Peyer's patch (tissue), 4 donors: ENCODE data around the gene EGLN2. TPM values are rescaled to one million over a fixed set of nuclear protein-coding genes. Genes with fewer than 3 reads are reported as not detected.
"Not testable (repeated sequence)": the region's sequence is repeated elsewhere in the genome, so short reads cannot be mapped to it uniquely, and the experiment has no call there.

ENCODE experiments used
- DNase-seq, 3 donors: peaks; one replicate each; pipeline ENCODE4 v3.0.0-alpha.2; 2017 to 2019
- H3K27ac ChIP-seq, 4 donors: fragments of 200-600 bp; sonication (generic); one replicate each; pipeline ENCODE4 v1.5.1; 2016 to 2019
- H3K27me3 ChIP-seq, 2 donors: fragments of 200-600 bp; sonication (generic); one replicate each; pipeline ENCODE4 v1.5.1; 2019
- H3K36me3 ChIP-seq, 3 donors: fragments of 200-600 bp; sonication (generic); one replicate each; pipeline ENCODE4 v1.5.1; 2016 to 2019
- H3K4me1 ChIP-seq, 4 donors: fragments of 200-600 bp; sonication (generic); one replicate each; pipeline ENCODE4 v1.5.1; 2016 to 2019
- H3K4me3 ChIP-seq, 4 donors: fragments of 200-600 bp; sonication (generic); 1 replicate in 3 of 4; 2 replicates in 1 of 4; pipeline ENCODE4 v1.5.1; 2016 to 2019; ENCODE audit warnings: mild to moderate bottlenecking in 1 of 4
- H3K9me3 ChIP-seq, 4 donors: fragments of 200-600 bp; sonication (generic); one replicate each; pipeline ENCODE4 v1.5.1; 2016 to 2019; ENCODE audit warnings: mild to moderate bottlenecking in 1 of 4
- CTCF ChIP-seq, 6 experiments: fragments of 450-650 bp in 4 of 6; fragments of 200-600 bp in 2 of 6; sonication (generic) in 1 of 6; IDR thresholded peaks; one replicate each; pipeline ENCODE4 v1.5.1; 2017 to 2019; ENCODE audit warnings: antibody characterized with exemption in 6 of 6, mild to moderate bottlenecking in 3 of 6, moderate library complexity in 1 of 6
- POLR2A ChIP-seq, 2 donors: fragments of 450-650 bp; IDR thresholded peaks; one replicate each; pipeline ENCODE4 v1.5.1; 2017; ENCODE audit warnings: antibody characterized with exemption in 2 of 2, mild to moderate bottlenecking in 2 of 2, moderate library complexity in 2 of 2
- total RNA-seq, 4 donors: library from RNA; depleted of rRNA; stranded (reverse); fragments of >200 nt; gene quantifications; one replicate each; pipeline ENCODE4 v1.1.0, GENCODE V29; 2016

The EGLN2 gene
- total RNA-seq, 4 donors from 2014 or later, result 75.8 to 96.6 (median 88.1) TPM

DNA sequence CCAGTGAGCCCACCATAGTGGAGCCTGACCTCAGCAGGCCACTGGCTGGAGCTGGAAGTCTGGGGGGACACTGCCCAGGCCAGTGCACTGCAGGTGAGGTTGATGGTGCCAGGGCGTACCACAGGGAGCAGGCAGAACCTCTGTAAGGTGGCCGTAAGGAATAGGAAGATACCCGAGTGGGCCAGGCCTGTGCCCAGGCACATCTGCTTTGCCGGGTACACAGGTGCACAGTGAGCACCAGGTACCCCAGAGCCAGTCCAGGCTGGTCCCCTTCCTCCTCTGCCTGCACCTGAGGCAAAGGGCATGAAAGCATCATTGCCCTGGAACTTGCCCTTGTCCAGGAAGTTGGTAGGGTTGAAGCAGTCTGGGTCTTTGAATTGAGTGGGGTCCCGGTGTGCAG is 9.5 kb downstream of the EGLN2 start:
- H3K27ac ChIP-seq, result peak overlapping the region in 1 of 4 donors; percentile 9
- no peak for TF ChIP-seq CTCF (IDR thresholded peaks at IDR 0.05)
- H3K36me3 ChIP-seq, result peaks cover 0 to 22% (median 0%) of the 10 kb centered on the region in 3 donors
- peaks cover 9 to 77% (median 38%) of the 10 kb centered on the region in 4 donors for H3K4me1 ChIP-seq
- no peaks in the 10 kb centered on the region for H3K9me3 ChIP-seq
- no peak for DNase-seq
- H3K4me3 ChIP-seq, result no peak overlapping the region
- no peaks in the 10 kb centered on the region for H3K27me3 ChIP-seq

- no peak for DNase-seq
- peak overlapping the region in 1 of 4 donors; percentile 62 for H3K4me3 ChIP-seq
Observed at GRCh38 chr19:40809358-40810086, 10.5 kb downstream of the EGLN2 start.

DNA sequence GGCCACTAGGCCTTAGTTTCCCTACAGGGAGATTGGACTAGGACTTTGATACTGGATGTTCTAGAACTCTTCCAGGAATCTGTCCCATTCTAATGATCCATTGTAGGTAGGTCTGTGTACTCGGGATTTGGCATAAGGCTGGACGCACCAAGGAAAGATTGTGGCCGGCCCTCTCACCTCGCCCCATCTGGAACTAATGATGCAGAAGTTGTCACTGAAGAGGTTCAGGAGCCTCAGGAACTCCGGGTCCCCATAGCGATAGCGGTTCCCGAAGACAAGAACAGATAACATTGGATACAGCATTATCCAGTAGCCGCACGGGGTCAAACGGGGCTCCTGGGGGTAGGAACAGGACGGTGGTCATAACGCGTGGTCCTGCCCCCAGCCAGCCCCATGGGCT is 11.2 kb downstream of the EGLN2 start:
- TF ChIP-seq POLR2A (IDR thresholded peaks at IDR 0.05), result no peak
- TF ChIP-seq CTCF (IDR thresholded peaks at IDR 0.05), result no peak
- DNase-seq, result no peak
- H3K4me3 ChIP-seq, result peak overlapping the region in 3 of 4 donors; percentile 32 to 62 (median 53)
- H3K9me3 ChIP-seq, result no peaks in the 10 kb centered on the region
- H3K27me3 ChIP-seq, result no peaks in the 10 kb centered on the region
- peaks cover 0 to 22% (median 0%) of the 10 kb centered on the region in 3 donors for H3K36me3 ChIP-seq
- peak overlapping the region; percentile 34 to 80 (median 74) for H3K27ac ChIP-seq
- peaks cover 3 to 60% (median 22%) of the 10 kb centered on the region in 4 donors for H3K4me1 ChIP-seq

More at GRCh38 chr19:40809358-40810086, 10.5 kb downstream of the EGLN2 start:
- no peaks in the 10 kb centered on the region for H3K9me3 ChIP-seq
- peaks cover 8 to 67% (median 28%) of the 10 kb centered on the region in 4 donors for H3K4me1 ChIP-seq
- TF ChIP-seq CTCF (IDR thresholded peaks at IDR 0.05) (no peak), POLR2A (IDR thresholded peaks at IDR 0.05) (no peak)
- H3K27me3 ChIP-seq, result no peaks in the 10 kb centered on the region
- H3K27ac ChIP-seq, result peak overlapping the region in 3 of 4 donors; percentile 38 to 80 (median 79)
- H3K36me3 ChIP-seq, result peaks cover 0 to 22% (median 0%) of the 10 kb centered on the region in 3 donors

DNA sequence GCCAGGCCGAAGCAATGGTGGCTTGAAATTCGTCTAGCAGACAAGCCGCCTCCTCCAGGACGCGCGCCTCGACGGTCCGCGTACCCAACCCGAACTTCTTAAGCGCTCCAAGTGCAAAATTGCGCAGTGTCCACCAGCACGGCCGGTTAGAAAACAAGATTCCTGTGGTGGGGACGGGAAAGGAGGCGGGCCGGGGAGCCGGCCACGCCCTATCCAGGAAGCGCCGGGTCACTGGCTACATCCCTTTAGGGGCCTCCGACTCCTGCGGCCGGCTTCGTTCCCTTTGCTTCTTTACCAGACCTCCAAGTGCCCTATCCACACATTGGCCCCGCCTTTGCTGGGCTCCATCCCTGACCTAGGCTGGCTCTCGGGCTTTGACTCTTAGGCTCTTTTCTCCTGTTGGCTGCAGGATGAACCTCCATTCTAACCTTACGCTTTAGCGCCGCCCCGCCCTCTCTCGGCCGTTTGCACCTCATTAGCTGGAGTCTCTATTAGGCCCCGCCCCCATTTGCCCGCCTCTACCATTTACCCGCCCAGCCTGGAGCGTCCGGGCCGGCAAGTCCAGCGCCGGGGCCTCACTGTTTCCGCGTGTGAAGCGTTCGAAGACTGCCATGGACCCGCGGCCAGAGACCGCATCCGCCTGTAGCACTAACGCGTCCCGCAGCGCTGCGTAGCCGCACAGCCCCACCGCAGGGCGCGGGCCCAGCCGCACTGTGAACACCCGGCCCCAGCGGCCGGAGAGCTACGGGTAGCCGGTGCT is 11.8 kb downstream of the EGLN2 start:
- H3K36me3 ChIP-seq, result peaks cover 0 to 22% (median 0%) of the 10 kb centered on the region in 3 donors
- DNase-seq, result peak; percentile 55 to 92 (median 87)
- TF ChIP-seq CTCF (IDR thresholded peaks at IDR 0.05), result peak in 3 of 6 experiments; percentile 20 to 44 (median 35)
- H3K27me3 ChIP-seq, H3K9me3 ChIP-seq: not testable (repeated sequence)
- peaks cover 0 to 54% (median 16%) of the 10 kb centered on the region in 4 donors for H3K4me1 ChIP-seq
- H3K27ac ChIP-seq, result peak overlapping the region; percentile 34 to 80 (median 74)
- H3K4me3 ChIP-seq, result peak overlapping the region; percentile 32 to 62 (median 48)

DNA sequence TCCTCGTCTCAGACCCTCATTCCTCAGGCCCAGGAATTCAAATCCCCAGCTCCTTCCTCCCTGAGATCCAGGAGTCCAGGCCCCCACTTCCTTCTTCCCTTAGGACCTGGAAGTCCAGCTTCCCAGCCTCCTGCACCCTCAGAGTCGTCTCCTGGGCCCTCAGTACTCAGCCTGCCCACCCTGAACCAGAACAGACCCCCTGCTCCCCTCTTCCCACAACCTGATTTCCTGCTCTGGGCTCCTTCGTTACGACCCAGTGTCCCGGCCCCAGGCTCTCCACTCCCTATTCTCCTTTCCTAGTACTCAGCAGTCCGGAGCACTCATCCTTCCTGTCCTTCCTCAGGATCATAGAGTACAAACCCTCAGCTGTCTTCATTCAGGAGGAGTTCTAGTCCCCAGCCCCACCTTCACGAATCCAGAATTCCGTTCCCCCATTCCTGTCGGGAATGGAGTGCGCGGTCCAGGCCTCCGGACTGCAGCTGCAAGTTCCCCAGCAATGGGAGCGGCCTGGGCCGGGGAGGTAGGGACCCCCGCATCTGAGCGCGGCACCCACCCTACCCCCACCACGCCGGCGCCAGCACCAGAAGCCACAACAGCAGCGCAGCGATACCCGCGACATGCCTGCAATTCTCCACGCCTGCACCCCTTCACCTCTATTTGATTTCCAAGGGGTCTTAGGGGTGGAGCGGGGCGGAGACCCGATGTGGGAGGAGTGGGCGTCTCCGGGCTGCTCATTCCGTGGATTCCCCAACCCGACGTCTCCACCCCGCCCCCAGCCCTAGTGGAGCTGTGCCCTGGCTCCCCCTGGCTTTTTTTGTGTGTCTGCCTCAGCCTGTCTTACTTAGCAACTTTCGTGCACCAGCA is 12.7 kb downstream of the EGLN2 start:
- H3K27me3 ChIP-seq, result no peaks in the 10 kb centered on the region
- peak overlapping the region; percentile 32 to 62 (median 48) for H3K4me3 ChIP-seq
- TF ChIP-seq CTCF (IDR thresholded peaks at IDR 0.05), result no peak
- TF ChIP-seq POLR2A (IDR thresholded peaks at IDR 0.05), result no peak
- H3K36me3 ChIP-seq, result peaks cover 0 to 22% (median 0%) of the 10 kb centered on the region in 3 donors
- peaks cover 0 to 45% (median 9%) of the 10 kb centered on the region in 4 donors for H3K4me1 ChIP-seq
- H3K27ac ChIP-seq, result peak overlapping the region; percentile 34 to 80 (median 74)
- no peaks in the 10 kb centered on the region for H3K9me3 ChIP-seq
- peak in 1 of 3 donors; percentile 62 for DNase-seq

GRCh38 chr19:40812571-40812970 is 13.6 kb downstream of the EGLN2 start:
- H3K27ac ChIP-seq, result peak overlapping the region in 1 of 4 donors; percentile 50
- peaks cover 0 to 15% (median 0%) of the 10 kb centered on the region in 3 donors for H3K36me3 ChIP-seq
- H3K9me3 ChIP-seq, H3K27me3 ChIP-seq, H3K4me3 ChIP-seq, DNase-seq: not testable (repeated sequence)
- peaks cover 0 to 36% (median 4%) of the 10 kb centered on the region in 4 donors for H3K4me1 ChIP-seq
